ENCODE data around the gene ATXN7. TPM values are rescaled to one million over a fixed set of nuclear protein-coding genes. Genes with fewer than 3 reads are reported as not detected.
A peak's percentile ranks its signal among the peaks of the same experiment; 100 is the strongest.

The ATXN7 gene
- total RNA-seq, 2 experiments from 2014 or later, result 88.2 to 91.8 TPM

DNA sequence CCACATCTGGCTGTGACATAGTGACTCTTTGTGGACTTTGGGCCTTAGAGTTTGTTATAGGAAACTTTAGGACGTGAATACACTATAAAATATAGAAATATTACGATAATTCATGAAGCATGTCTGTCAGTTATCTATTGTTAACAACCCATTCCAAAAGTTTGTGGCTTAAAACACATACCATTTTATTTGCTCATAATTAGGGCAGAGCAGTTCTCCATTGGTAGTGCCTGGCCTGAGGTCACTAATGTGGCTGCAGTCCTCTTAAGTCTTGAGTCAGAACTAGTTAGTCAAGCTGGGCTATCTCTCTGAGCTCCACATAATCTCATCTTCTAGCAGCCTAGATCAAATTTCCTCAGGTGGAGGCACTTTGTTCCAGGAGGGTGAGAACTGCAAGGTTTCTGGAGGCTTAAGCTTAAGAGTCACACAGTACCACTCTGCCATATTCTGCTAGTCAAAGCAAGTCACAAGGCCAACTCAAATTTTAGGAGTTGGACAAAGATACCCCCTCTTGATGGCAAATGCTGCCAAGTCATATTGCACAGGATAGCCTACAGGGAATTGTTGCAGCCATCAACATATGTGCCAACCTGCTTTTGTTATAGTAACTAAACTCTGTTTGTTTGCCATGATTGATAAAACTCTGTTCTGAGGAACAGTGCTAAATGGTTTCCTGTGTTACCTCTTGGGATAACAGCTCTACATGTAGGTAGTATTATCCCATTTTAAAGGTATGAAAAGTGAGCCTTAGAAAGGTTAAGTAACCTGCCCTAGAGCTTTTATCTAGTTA lies 8.7 kb downstream of the ATXN7 start:
- Mint-ChIP-seq H3K9me3 (no peaks in the 10 kb centered on the region), H3K27ac (no peak overlapping the region), H3K27me3 (no peaks in the 10 kb centered on the region), H3K36me3 (peaks cover 8% of the 10 kb centered on the region), H3K4me1 (peaks cover 17% of the 10 kb centered on the region), H3K4me3 (no peak overlapping the region)
- ATAC-seq (ENCODE audit: low read depth) (no peak), DNase-seq (no peak)
- POLR2A ChIA-PET, result no interaction called here

DNA sequence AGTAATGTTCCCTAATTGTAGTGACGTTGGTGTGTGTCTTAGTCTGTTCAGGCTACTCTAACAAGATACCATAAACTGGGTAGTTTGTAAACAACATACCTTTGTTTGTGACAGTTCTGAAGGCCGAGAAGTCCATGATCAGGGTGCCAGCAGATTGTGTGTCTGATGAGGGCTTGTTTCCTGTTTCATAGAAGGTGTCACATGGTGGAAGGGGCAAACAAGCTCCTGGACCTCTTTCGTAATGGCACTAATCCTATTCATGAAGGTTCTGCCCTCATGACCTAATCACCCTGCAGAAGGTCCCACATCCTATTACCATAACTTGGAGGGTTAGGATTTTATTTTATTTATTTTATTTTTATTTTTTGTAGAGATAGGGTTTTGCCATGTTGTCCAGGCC lies 11.1 kb downstream of the ATXN7 start:
- Mint-ChIP-seq H3K36me3 (peaks cover 1% of the 10 kb centered on the region), H3K27ac (no peak overlapping the region), H3K4me3 (no peak overlapping the region), H3K27me3 (no peaks in the 10 kb centered on the region), H3K4me1 (peaks cover 30% of the 10 kb centered on the region), H3K9me3 (no peaks in the 10 kb centered on the region)
- no peak for DNase-seq
- POLR2A ChIA-PET, result no interaction called here
- ATAC-seq (ENCODE audit: low read depth), result no peak

DNA sequence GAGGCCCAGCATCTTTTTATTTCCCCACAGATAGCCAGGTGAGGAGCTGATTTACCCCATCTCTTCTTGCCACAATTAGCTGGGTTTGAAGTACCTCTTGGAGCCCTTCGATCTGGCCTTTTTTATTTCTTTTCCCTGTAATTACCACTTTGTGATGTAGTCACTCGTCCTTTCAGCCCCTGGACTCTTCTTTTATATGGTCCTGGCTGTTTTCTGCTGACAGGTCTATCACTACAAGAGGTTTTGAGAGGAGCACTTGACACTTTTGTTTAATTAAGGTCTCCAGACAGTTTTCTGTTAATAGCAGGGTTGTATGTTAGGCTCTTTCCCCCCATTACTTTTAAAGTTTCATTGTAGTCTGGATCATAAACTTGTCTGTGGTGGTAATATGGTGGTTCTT lies 11.8 kb downstream of the ATXN7 start:
- peaks cover 1% of the 10 kb centered on the region for H3K36me3 Mint-ChIP-seq
- no peak for DNase-seq
- peaks cover 30% of the 10 kb centered on the region for H3K4me1 Mint-ChIP-seq
- POLR2A ChIA-PET, result no interaction called here
- H3K4me3 Mint-ChIP-seq, result no peak overlapping the region
- no peaks in the 10 kb centered on the region for H3K27me3 Mint-ChIP-seq
- ATAC-seq (ENCODE audit: low read depth), result no peak
- no peaks in the 10 kb centered on the region for H3K9me3 Mint-ChIP-seq
- no peak overlapping the region for H3K27ac Mint-ChIP-seq

DNA sequence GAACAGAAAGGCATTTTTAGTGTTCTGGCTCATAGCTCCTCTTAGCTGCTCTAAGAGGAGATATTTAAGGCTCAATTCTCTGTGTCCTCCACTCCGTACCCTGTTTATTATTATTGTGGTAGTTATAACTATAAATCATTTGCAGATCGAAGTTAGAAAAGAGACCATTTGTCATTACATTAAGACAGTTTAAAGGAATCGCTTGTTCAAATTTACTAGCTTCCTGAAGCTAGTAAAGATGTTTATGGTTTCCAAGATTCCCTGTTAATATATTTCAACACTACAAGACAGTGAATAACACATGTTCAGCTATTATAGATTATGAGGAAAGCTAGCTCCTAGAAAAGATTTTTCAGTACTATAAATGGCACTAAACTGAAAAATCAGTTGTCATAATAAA lies 12.6 kb downstream of the ATXN7 start:
- POLR2A ChIA-PET, result no interaction called here
- ATAC-seq (ENCODE audit: low read depth), result no peak
- Mint-ChIP-seq H3K36me3 (peaks cover 1% of the 10 kb centered on the region), H3K9me3 (no peaks in the 10 kb centered on the region), H3K4me1 (peaks cover 28% of the 10 kb centered on the region), H3K4me3 (no peak overlapping the region), H3K27me3 (no peaks in the 10 kb centered on the region), H3K27ac (no peak overlapping the region)
- no peak for DNase-seq

DNA sequence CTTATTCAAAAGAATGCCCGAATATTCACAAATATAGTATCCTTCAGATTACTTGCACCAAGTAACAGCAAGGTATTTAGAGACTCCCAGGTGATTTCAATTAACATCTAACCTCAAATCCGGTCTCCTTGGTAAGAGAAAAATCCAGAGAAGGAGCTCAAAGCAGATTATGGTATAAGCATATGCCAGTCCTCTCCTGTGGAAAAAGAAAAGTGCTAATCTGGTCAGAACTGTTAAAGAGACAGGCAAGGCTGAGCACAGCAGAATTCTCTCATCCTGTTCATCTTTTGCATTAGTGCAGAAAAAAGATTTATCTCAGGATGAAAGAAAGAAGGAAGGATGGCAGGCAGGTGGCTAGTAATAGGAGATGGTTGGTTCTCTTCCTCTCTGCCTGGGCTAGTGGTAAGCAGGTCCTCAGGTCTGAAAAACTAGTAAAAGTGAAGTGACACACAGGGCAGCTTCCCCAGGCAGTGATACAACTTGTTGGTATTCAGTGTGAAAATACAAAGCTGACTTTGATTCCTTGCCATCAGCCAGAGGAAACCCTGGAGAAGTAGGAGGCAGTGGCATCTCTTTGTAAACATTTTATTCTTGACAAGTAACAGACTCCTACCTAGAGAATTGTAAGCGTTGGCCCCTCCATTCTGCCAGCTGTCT lies 14.2 kb downstream of the ATXN7 start:
- POLR2A ChIA-PET, result no interaction called here
- H3K36me3 Mint-ChIP-seq, result no peaks in the 10 kb centered on the region
- H3K4me3 Mint-ChIP-seq, result no peak overlapping the region
- H3K27ac Mint-ChIP-seq, result no peak overlapping the region
- H3K4me1 Mint-ChIP-seq, result peaks cover 28% of the 10 kb centered on the region
- no peaks in the 10 kb centered on the region for H3K9me3 Mint-ChIP-seq
- ATAC-seq (ENCODE audit: low read depth), result no peak
- H3K27me3 Mint-ChIP-seq, result no peaks in the 10 kb centered on the region
- no peak for DNase-seq

DNA sequence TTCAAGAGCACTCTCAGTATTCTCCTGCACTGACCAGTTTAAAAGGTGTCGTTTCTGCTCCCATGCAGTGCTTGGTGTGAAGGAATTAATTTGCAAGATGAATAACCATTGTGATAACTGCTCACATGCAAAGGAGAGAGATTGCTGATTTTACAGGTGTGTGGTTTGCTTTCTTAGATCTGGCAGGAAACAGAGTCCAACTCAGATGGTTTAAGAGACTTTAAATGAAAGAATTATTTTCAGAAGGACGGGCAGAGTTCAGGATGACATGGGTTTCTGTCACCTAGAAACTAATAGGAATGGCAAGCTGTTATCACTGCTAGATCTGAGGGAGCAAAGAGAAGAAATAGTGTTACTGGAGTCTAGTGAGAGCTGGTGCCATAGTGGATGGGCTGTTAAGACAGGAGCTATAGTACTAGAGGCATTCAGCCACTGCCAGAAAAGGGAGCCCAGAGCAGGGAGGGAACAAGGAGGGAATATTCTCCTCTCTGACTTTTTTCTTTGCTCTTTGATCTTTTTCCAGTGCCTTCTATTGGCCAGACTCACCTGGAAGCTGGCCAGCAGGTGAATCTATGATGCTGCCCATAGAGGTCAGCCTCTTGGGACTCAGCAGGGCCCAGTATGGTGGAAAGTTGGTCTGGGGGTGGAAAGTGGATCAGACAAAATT lies 14.9 kb downstream of the ATXN7 start:
- Mint-ChIP-seq H3K4me3 (no peak overlapping the region), H3K27ac (no peak overlapping the region)

DNA sequence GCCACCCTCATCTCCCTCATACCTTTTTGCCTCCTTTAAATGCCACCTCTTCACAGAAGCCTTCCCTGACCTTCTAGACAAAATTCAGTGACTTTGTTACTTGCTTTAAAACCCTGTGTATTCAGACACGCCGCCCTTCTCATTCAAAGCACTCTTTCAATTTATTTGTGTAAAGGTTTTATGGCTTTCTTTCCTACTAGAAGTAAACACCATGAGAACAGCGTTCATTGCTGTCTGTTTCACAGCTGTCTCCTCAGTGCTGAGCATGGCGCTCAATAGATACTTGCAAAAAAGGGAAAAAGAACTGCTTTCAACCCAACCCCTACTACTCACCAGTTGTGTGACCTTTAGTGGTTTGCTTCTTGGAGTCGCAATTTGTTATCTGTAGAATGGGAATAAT lies 17.0 kb downstream of the ATXN7 start:
- Mint-ChIP-seq H3K4me3 (no peak overlapping the region), H3K27ac (no peak overlapping the region), H3K36me3 (peaks cover 6% of the 10 kb centered on the region), H3K9me3 (no peaks in the 10 kb centered on the region), H3K4me1 (peaks cover 25% of the 10 kb centered on the region), H3K27me3 (no peaks in the 10 kb centered on the region)
- DNase-seq (no peak), ATAC-seq (ENCODE audit: low read depth) (no peak)
- POLR2A ChIA-PET, result no interaction called here

More for the DNA sequence above, 14.9 kb downstream of the ATXN7 start:
- POLR2A ChIA-PET, result no interaction called here
- Mint-ChIP-seq H3K9me3 (no peaks in the 10 kb centered on the region), H3K27me3 (no peaks in the 10 kb centered on the region), H3K4me1 (peaks cover 28% of the 10 kb centered on the region), H3K36me3 (no peaks in the 10 kb centered on the region)
- DNase-seq (no peak), ATAC-seq (ENCODE audit: low read depth) (peak; percentile 63)

DNA sequence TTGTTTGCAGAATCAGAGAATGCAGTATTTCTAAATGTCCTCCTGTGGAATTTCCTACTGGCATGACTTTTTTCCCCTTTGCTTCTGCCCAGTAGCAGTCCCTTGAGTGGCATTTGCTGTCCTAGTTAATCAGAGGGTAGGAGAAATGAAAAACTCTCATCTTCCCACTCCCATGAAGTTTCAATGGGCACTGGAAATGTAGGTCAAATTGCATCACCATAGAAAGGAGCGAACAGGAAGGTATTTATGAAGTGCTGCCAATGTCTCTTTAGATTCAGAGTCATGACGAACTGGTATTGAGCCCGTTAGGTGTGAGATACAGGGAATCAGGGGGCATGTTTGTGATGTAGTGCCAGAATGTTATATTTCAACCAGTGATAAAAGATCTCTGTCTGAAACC lies 23.2 kb downstream of the ATXN7 start:
- POLR2A ChIA-PET, result no interaction called here
- no peak overlapping the region for H3K27ac Mint-ChIP-seq
- ATAC-seq (ENCODE audit: low read depth) (no peak), DNase-seq (no peak)
- H3K36me3 Mint-ChIP-seq, result peaks cover 12% of the 10 kb centered on the region
- H3K9me3 Mint-ChIP-seq, result no peaks in the 10 kb centered on the region
- H3K4me1 Mint-ChIP-seq, result peaks cover 9% of the 10 kb centered on the region
- H3K4me3 Mint-ChIP-seq, result no peak overlapping the region
- no peaks in the 10 kb centered on the region for H3K27me3 Mint-ChIP-seq

DNA sequence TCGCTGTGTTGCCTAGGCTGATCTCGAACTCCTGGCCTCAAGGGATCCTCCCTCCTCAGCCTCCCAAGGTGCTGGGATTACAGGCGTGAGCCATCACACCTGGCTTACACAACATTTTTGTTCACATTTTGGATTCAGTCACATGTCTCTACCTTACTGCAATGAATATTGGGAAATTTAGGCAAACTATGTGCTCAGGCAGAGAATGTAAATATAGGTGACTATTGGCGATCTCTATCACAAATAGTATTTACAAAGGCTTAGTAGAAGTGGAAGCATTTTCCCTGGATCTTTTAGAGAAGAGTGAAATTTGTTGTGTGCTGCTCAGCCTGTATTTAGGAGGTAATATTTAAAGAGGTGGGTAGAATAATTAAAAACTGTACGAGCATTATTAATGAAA lies 27.9 kb downstream of the ATXN7 start:
- no peaks in the 10 kb centered on the region for H3K27me3 Mint-ChIP-seq
- peaks cover 14% of the 10 kb centered on the region for H3K4me1 Mint-ChIP-seq
- no peak for DNase-seq
- H3K4me3 Mint-ChIP-seq, result no peak overlapping the region
- H3K36me3 Mint-ChIP-seq, result peaks cover 25% of the 10 kb centered on the region
- H3K27ac Mint-ChIP-seq, result no peak overlapping the region
- H3K9me3 Mint-ChIP-seq, result no peaks in the 10 kb centered on the region
- POLR2A ChIA-PET, result no interaction called here
- no peak for ATAC-seq (ENCODE audit: low read depth)

DNA sequence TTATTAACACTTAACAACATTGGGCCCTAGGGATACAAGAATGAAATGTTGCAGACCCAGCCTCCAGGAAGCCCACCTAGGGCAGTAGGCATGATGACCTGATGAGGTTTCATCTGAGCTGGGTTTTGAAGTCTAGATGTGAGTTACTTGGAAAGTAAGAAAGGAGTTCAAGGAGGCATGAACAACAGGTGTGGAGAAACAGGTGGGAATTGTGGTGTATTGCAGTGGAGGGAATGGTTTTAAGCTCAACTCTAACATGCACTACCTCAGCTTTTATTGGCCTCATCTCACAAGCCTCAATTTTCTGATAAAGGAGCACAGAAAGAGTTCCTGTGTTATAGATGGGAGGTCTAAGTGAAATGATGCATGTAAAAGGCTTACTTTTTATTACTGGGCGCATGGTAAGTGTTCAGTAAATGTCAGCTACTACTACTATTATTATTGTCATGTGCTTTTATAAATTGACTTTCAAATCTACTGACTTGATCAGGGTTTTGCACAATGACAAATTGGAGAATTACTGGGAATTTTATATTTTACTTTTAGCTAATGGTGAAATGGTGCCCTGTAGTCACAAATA lies 29.2 kb downstream of the ATXN7 start:
- Mint-ChIP-seq H3K36me3 (peaks cover 25% of the 10 kb centered on the region), H3K4me3 (no peak overlapping the region), H3K9me3 (no peaks in the 10 kb centered on the region), H3K27me3 (no peaks in the 10 kb centered on the region), H3K27ac (no peak overlapping the region), H3K4me1 (peaks cover 14% of the 10 kb centered on the region)
- DNase-seq (no peak), ATAC-seq (ENCODE audit: low read depth) (no peak)
- POLR2A ChIA-PET, result no interaction called here

DNA sequence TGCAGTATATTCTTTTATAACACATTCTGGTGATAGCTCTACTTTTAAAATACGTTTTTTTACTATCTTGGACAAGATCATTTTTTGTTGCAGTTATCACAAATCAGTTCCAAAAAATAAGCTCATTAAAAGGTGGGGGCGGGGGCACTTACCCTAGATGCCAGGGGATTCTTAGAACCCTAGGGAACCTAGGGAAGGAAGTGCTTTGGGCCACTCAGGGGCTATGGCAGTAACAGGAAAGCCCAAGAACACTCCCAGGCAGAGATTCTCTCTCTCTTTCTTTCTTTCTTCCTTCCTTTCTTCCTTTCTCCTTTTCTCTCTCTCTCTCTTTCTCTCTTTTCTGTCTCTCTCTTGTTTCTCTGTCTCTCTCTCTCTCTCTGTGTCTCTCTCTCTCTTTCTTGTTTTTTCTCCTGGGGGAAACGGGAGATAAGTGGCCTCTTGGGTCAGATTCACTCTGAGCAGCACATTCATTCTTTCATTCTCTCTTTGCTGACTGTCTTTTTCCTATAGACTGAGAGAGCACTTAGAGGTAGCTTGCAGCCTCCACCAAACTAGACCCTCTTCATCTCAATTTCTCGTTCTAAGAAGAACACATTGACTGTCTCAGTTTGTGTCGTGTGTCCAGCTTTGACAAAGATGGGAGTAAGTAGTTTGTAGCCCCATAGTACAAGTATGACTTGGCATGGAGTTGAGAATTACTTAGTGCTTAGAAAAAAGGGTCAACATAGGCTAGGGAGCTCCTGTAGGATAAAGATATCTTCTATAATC lies 31.9 kb downstream of the ATXN7 start:
- H3K4me1 Mint-ChIP-seq, result peaks cover 22% of the 10 kb centered on the region
- no peaks in the 10 kb centered on the region for H3K9me3 Mint-ChIP-seq
- POLR2A ChIA-PET, result no interaction called here
- H3K27me3 Mint-ChIP-seq, result no peaks in the 10 kb centered on the region
- peaks cover 38% of the 10 kb centered on the region for H3K36me3 Mint-ChIP-seq
- no peak overlapping the region for H3K4me3 Mint-ChIP-seq
- no peak for DNase-seq
- ATAC-seq (ENCODE audit: low read depth), result no peak
- no peak overlapping the region for H3K27ac Mint-ChIP-seq

DNA sequence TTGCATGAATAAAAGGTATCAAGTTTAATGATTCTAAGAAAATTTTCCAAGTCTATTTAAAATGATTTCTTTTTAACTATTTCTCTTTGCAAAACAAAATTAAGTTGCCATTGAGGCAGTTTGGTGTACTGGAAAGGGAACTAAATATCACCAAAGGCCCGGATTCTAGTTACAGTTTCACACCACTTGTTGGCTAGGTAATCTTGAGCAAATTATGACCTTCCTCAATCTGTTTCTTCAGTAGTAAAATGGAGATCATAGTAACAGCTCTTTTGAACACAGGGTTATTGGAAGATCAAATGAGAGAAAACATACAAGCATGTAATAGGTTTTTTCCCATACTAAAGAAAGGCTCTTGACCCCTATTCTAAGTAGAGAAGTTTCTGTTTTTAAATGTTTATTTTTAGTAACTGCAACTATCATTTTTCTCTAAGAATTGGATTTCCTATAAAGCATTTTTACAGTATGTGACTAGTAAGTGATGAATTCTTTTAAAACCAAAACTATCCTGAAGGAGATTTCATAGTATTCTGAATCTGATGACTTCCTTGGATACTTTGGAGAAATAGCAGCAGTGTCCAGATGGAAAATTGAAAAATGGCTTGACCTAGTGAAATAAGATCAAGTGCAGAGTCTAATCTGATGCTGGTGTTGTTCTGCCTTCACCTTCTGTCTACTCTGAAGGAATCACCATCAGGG lies 32.8 kb downstream of the ATXN7 start:
- peaks cover 39% of the 10 kb centered on the region for H3K36me3 Mint-ChIP-seq

DNA sequence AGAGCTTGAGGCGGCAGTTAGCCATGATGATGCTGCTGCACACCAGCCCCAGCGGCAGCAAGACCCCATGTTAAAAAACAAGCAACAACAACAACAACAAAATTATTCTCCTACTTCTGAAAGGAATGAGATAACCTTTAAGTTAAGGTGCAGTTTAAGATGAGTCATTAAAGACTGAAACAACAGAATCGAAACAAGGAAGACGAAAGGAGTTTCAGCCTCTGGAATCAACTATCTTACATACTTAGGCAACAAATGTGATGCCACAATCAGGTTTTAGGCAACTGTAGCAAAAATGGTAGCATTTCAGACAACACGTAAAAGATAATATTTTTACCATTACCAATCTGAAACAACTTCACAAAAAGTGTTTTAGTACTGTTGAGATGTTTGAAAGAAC lies 36.3 kb downstream of the ATXN7 start:
- Mint-ChIP-seq H3K27me3 (no peaks in the 10 kb centered on the region), H3K4me3 (no peak overlapping the region), H3K4me1 (peaks cover 17% of the 10 kb centered on the region), H3K36me3 (peaks cover 31% of the 10 kb centered on the region), H3K27ac (peak overlapping the region; percentile 42), H3K9me3 (no peaks in the 10 kb centered on the region)
- DNase-seq (no peak), ATAC-seq (ENCODE audit: low read depth) (no peak)
- POLR2A ChIA-PET, result no interaction called here

More for the DNA sequence above, 32.8 kb downstream of the ATXN7 start:
- no peak overlapping the region for H3K27ac Mint-ChIP-seq
- H3K4me3 Mint-ChIP-seq, result no peak overlapping the region
- no peaks in the 10 kb centered on the region for H3K9me3 Mint-ChIP-seq
- POLR2A ChIA-PET, result no interaction called here
- ATAC-seq (ENCODE audit: low read depth) (no peak), DNase-seq (no peak)
- no peaks in the 10 kb centered on the region for H3K27me3 Mint-ChIP-seq
- H3K4me1 Mint-ChIP-seq, result peaks cover 22% of the 10 kb centered on the region

All from activated naive CD8-positive, alpha-beta T cell treated with anti-CD3 and anti-CD28 coated beads, Interleukin-2, amount 10 ng/mL, durations not matched to agents 7 days and 5 days (primary cell).